KMS-11 (cell line): Measurements from ENCODE around the gene MORF4L1.

Experiments
- H2AFZ ChIP-seq: fragments of 200-600 bp; sonication (generic); 2 replicates; pipeline ENCODE4 v1.6.1; 2016; ENCODE audit warnings: antibody characterized with exemption, mixed run types, low read depth
- H3K27ac ChIP-seq: fragments of 200-600 bp; sonication (generic); 2 replicates; pipeline ENCODE4 v1.6.1; 2016; ENCODE audit warnings: mild to moderate bottlenecking, mixed run types
- H3K27me3 ChIP-seq: fragments of 200-600 bp; sonication (generic); 2 replicates; pipeline ENCODE4 v1.6.1; 2017; ENCODE audit warnings: mild to moderate bottlenecking, low read depth, mixed run types, moderate library complexity; ENCODE audit not compliant: insufficient read depth
- H3K36me3 ChIP-seq: fragments of 200-600 bp; sonication (generic); 2 replicates; pipeline ENCODE4 v1.6.1; 2017; ENCODE audit warnings: mild to moderate bottlenecking, mixed run types; ENCODE audit not compliant: insufficient read depth
- H3K4me1 ChIP-seq: fragments of 200-600 bp; sonication (generic); 2 replicates; pipeline ENCODE4 v1.6.1; 2016; ENCODE audit warnings: mild to moderate bottlenecking, low read depth, mixed run types; ENCODE audit not compliant: poor library complexity, severe bottlenecking
- H3K4me2 ChIP-seq: fragments of 200-600 bp; sonication (generic); 2 replicates; pipeline ENCODE4 v1.7.0; 2016; ENCODE audit warnings: mild to moderate bottlenecking, mixed run types
- H3K4me3 ChIP-seq: fragments of 200-600 bp; sonication (generic); IDR thresholded peaks from 2 replicates; pipeline ENCODE4 v1.6.1; 2017; ENCODE audit warnings: low read depth, low read length, mixed read lengths; ENCODE audit not compliant: insufficient read depth
- H3K79me2 ChIP-seq: fragments of 200-600 bp; sonication (generic); 2 replicates; pipeline ENCODE4 v1.6.1; 2016; ENCODE audit warnings: low read depth, mixed run types; ENCODE audit not compliant: insufficient read depth
- H3K9ac ChIP-seq: fragments of 200-600 bp; sonication (generic); 2 replicates; pipeline ENCODE4 v1.6.1; 2016; ENCODE audit warnings: mild to moderate bottlenecking, mixed run types
- H4K20me1 ChIP-seq: fragments of 200-600 bp; sonication (generic); 2 replicates; pipeline ENCODE4 v1.6.1; 2016; ENCODE audit warnings: mild to moderate bottlenecking, mixed run types; ENCODE audit not compliant: insufficient read depth
- CTCF ChIP-seq: fragments of 200-600 bp; sonication (generic); conservative IDR thresholded peaks from 2 replicates; pipeline ENCODE4 v1.6.1; 2017; ENCODE audit warnings: low read depth, mild to moderate bottlenecking, antibody characterized with exemption, low read length, moderate library complexity, mixed read lengths

The MORF4L1 gene

GRCh38 chr15:78923480-78924360, 51.0 kb downstream of the MORF4L1 start:
- H3K4me3 ChIP-seq: no peak overlapping the region
- no peaks in the 10 kb centered on the region for H3K36me3 ChIP-seq
- H3K4me1 ChIP-seq: no peaks in the 10 kb centered on the region
- no peak overlapping the region for H3K4me2 ChIP-seq
- H3K27ac ChIP-seq: no peak overlapping the region
- no peak for TF ChIP-seq CTCF
- no peaks in the 10 kb centered on the region for H3K27me3 ChIP-seq
- no peaks in the 10 kb centered on the region for H4K20me1 ChIP-seq
- no peak overlapping the region for H2AFZ ChIP-seq
- no peaks in the 10 kb centered on the region for H3K79me2 ChIP-seq
- no peak overlapping the region for H3K9ac ChIP-seq

GRCh38 chr15:78925076-78925624, 52.5 kb downstream of the MORF4L1 start:
- Histone ChIP-seq H3K4me3 (no peak overlapping the region), H2AFZ (no peak overlapping the region), H4K20me1 (no peaks in the 10 kb centered on the region), H3K4me1 (no peaks in the 10 kb centered on the region), H3K36me3 (no peaks in the 10 kb centered on the region), H3K79me2 (no peaks in the 10 kb centered on the region), H3K9ac (no peak overlapping the region), H3K4me2 (no peak overlapping the region), H3K27me3 (no peaks in the 10 kb centered on the region), H3K27ac (no peak overlapping the region)
- TF ChIP-seq CTCF: no peak

GRCh38 chr15:78925956-78926743, 53.5 kb downstream of the MORF4L1 start:
- H3K27me3 ChIP-seq: no peaks in the 10 kb centered on the region
- no peaks in the 10 kb centered on the region for H3K36me3 ChIP-seq

More at GRCh38 chr15:78925956-78926743, 53.5 kb downstream of the MORF4L1 start:
- H4K20me1 ChIP-seq: no peaks in the 10 kb centered on the region
- H3K4me2 ChIP-seq: no peak overlapping the region
- no peaks in the 10 kb centered on the region for H3K4me1 ChIP-seq
- no peak overlapping the region for H3K9ac ChIP-seq
- no peak overlapping the region for H3K27ac ChIP-seq
- no peak overlapping the region for H2AFZ ChIP-seq
- no peak overlapping the region for H3K4me3 ChIP-seq
- TF ChIP-seq CTCF: no peak
- no peaks in the 10 kb centered on the region for H3K79me2 ChIP-seq
